Measurements from ENCODE around the gene PPL.

Gene PPL

DNA sequence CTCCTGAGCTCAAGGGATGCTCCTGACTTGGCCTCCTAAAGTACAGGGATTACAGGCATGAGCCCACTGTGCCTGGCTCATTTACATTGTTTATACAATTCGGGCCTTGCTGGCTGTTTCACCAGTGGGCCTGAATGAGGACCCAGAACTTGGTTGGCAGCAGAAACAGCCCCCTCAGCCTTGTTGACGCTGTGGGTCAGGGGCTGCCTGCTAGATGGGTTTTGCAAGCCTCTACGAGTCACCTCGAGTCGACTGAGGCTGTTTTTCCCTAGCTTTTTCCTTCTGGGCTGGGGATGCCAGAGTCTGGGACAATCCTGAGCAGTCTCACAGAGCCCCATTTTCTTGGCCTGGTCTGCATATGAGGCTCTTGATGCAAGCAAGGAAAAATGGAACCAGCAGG lies 16.1 kb downstream of the PPL start:
- WGBS, 2 experiments (ENCODE audit: insufficient coverage in 2 of 2) = 79 to 90% methylated on average over 5 of the region's 5 CpGs
- no peak overlapping the region for H3K4me3 ChIP-seq (ENCODE audit: extremely low read depth, insufficient read depth, low read length, poor library complexity, severe bottlenecking)
- H3K4me1 ChIP-seq (ENCODE audit: control insufficient read depth, insufficient read depth, low read length, poor library complexity, severe bottlenecking) = peaks cover 7% of the 10 kb centered on the region
- H3K27ac ChIP-seq (ENCODE audit: low read depth, low read length, severe bottlenecking) = no peak overlapping the region
- H3K9me3 ChIP-seq (ENCODE audit: control insufficient read depth, low read length) = no peaks in the 10 kb centered on the region
- no peaks in the 10 kb centered on the region for H3K36me3 ChIP-seq (ENCODE audit: control insufficient read depth, insufficient read depth, low read length)

DNA sequence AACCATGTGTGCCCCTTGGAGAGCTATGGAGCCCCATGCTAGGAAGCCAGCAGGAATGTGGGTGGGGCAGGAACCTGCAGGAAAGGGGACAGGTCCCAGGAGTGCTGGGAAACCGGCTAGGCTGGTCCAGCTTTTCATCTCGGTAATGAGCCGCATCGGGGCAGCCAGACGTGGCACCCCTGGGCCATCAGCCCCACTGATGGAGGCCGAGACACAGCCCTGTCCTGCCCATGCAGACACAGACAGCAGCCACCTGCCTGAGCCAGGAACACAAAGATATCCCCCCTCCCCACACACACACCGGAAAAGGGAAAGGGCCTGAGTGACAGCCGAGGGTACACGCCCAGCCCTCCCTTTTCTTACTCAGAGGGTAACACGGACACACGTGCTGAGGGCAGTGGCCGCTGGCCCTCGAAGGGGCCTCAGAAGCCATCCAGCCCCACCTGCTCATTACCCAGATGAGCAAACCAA lies 18.1 kb downstream of the PPL start:
- Histone ChIP-seq H3K4me1 (ENCODE audit: control insufficient read depth, insufficient read depth, low read length, poor library complexity, severe bottlenecking) (peaks cover 7% of the 10 kb centered on the region), H3K36me3 (ENCODE audit: control insufficient read depth, insufficient read depth, low read length) (no peaks in the 10 kb centered on the region), H3K27ac (ENCODE audit: low read depth, low read length, severe bottlenecking) (no peak overlapping the region), H3K9me3 (ENCODE audit: control insufficient read depth, low read length) (no peaks in the 10 kb centered on the region), H3K4me3 (ENCODE audit: extremely low read depth, insufficient read depth, low read length, poor library complexity, severe bottlenecking) (no peak overlapping the region)
- 60 to 70% methylated on average over 2 to 8 of the region's 13 CpGs for WGBS, 2 experiments (ENCODE audit: insufficient coverage in 2 of 2)

DNA sequence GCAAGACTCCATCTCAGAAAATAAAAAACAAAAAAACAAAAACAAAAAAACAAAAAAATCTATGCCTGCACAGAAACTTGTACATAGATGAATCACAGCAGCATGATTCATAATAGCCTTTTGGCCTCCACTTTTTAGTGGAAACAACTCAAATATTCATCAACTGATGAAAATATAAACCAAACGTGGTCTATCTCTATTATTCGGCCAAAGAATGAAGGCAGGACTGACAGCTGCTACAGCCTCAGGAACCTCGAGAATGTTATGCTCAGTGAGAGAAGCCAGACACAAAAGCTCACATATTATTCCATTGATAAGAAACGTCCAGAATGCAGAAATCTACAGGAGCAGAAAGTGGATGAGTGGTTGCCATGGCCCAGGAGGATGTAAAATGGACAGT lies 19.8 kb downstream of the PPL start:
- WGBS, 2 experiments (ENCODE audit: insufficient coverage in 2 of 2) = 60% methylated on average over 1 of the region's 4 CpGs; no CpG with 5 or more reads in 1 of the 2 experiments

DNA sequence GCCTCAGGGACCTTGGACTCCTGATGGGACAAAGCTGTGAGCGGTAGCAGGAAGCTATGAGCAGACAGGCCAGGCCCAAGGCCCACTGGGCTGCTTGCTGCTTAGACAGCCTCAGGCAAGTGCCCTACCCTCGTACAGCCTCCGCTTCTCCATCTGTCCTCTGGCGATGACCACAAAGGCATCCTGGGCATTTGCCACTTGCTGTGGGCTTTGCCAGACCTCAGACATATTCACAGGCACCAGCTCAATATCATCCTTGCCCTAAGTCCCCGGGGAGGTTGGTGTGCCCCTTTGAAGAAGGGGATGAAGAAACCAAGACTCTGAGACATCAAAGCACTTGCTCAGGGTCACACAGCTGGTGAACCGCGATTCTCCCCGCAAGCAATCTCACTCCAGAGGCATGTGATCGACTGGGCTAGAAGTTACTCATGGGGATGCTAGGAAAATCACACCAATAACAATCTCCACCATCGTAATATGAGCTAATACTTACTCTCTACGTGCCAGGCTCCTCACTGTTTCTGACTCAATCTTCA lies 21.7 kb downstream of the PPL start:
- Histone ChIP-seq H3K27ac (ENCODE audit: low read depth, low read length, severe bottlenecking) (no peak overlapping the region), H3K4me3 (ENCODE audit: extremely low read depth, insufficient read depth, low read length, poor library complexity, severe bottlenecking) (no peak overlapping the region), H3K4me1 (ENCODE audit: control insufficient read depth, insufficient read depth, low read length, poor library complexity, severe bottlenecking) (peaks cover 4% of the 10 kb centered on the region), H3K9me3 (ENCODE audit: control insufficient read depth, low read length) (no peaks in the 10 kb centered on the region), H3K36me3 (ENCODE audit: control insufficient read depth, insufficient read depth, low read length) (no peaks in the 10 kb centered on the region)
- 91 to 96% methylated on average over 4 to 7 of the region's 11 CpGs for WGBS, 2 experiments (ENCODE audit: insufficient coverage in 2 of 2)

More for the DNA sequence above, 19.8 kb downstream of the PPL start:
- Histone ChIP-seq H3K36me3 (ENCODE audit: control insufficient read depth, insufficient read depth, low read length) (no peaks in the 10 kb centered on the region), H3K4me1 (ENCODE audit: control insufficient read depth, insufficient read depth, low read length, poor library complexity, severe bottlenecking) (peaks cover 4% of the 10 kb centered on the region), H3K9me3 (ENCODE audit: control insufficient read depth, low read length) (no peaks in the 10 kb centered on the region), H3K27ac (ENCODE audit: low read depth, low read length, severe bottlenecking) (no peak overlapping the region), H3K4me3 (ENCODE audit: extremely low read depth, insufficient read depth, low read length, poor library complexity, severe bottlenecking) (no peak overlapping the region)

DNA sequence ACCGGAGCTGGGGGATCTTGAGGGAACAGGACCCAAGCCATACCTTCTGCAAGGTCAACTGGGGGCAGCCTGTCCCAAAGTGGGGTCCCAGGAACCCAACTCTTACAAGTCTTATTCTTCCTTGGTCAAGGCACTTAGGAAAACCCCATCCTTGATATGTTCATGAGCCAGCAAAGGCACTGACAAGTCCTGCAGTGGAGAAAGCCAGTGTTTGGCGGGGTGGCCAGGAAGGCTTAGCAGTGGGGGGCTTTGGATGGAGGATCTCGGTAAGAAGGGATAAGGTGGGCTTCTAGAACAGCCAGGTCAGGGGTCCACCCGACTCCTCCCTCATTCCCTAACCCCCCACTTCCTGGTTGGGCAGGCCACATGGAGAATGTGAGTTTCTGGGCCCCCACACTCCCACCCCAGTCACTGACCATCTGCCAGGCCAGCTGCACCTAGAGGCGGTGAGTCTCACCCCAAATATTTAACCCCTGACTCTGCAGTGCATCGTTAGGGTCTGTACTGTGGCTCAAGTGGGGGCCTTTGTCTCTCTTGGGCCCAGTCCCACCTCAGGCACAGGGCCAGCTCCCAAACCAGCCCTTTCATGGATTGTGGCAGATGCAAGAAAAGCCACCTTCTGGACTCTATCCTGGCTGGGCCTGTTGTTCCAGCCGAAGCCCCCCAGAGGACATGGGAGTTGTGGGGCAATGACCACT lies 22.3 kb downstream of the PPL start:
- no peaks in the 10 kb centered on the region for H3K9me3 ChIP-seq (ENCODE audit: control insufficient read depth, low read length)
- no peaks in the 10 kb centered on the region for H3K36me3 ChIP-seq (ENCODE audit: control insufficient read depth, insufficient read depth, low read length)
- 92 to 94% methylated on average over 5 to 6 of the region's 7 CpGs for WGBS, 2 experiments (ENCODE audit: insufficient coverage in 2 of 2)
- H3K4me3 ChIP-seq (ENCODE audit: extremely low read depth, insufficient read depth, low read length, poor library complexity, severe bottlenecking) = no peak overlapping the region
- peaks cover 4% of the 10 kb centered on the region for H3K4me1 ChIP-seq (ENCODE audit: control insufficient read depth, insufficient read depth, low read length, poor library complexity, severe bottlenecking)
- H3K27ac ChIP-seq (ENCODE audit: low read depth, low read length, severe bottlenecking) = no peak overlapping the region

DNA sequence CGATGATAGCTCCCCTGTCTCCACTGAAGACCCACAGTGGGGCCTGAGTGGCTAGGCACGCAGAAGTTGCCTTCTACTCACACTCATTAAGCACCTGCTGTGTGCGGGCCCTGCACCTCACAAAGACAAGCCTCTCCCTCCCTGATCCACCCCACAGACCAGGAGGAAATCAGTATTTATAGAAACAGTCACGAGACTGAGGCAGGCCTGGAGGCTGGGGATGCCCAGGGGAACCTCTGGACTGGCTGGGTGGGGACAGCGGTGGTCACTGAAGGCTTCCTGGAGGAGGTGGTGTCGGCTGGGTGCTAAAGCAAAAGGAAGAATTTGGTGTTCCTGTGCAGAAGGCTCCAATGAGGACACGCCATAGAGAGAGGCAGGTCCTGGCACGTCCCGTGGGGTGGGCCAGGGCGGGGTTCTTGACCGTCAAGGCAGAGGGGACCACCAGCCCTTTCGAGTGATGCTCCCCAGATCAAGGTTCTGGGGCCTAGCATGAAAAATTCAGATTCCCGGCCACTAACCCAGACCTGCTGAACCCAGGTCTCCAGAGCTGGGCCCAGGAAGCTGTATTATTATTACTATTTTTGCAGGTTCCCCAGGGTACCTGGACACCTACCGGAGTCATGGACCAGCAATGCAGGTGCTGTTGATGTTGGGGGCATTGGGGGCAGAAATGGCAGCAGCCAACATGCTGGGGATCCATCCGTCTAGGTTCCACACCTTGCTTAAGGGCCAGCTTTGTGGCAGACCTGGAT lies 23.0 kb downstream of the PPL start:
- Histone ChIP-seq H3K9me3 (ENCODE audit: control insufficient read depth, low read length) (no peaks in the 10 kb centered on the region), H3K4me1 (ENCODE audit: control insufficient read depth, insufficient read depth, low read length, poor library complexity, severe bottlenecking) (peaks cover 4% of the 10 kb centered on the region), H3K4me3 (ENCODE audit: extremely low read depth, insufficient read depth, low read length, poor library complexity, severe bottlenecking) (no peak overlapping the region), H3K36me3 (ENCODE audit: control insufficient read depth, insufficient read depth, low read length) (no peaks in the 10 kb centered on the region), H3K27ac (ENCODE audit: low read depth, low read length, severe bottlenecking) (no peak overlapping the region)
- 90 to 93% methylated on average over 13 to 14 of the region's 15 CpGs for WGBS, 2 experiments (ENCODE audit: insufficient coverage in 2 of 2)

DNA sequence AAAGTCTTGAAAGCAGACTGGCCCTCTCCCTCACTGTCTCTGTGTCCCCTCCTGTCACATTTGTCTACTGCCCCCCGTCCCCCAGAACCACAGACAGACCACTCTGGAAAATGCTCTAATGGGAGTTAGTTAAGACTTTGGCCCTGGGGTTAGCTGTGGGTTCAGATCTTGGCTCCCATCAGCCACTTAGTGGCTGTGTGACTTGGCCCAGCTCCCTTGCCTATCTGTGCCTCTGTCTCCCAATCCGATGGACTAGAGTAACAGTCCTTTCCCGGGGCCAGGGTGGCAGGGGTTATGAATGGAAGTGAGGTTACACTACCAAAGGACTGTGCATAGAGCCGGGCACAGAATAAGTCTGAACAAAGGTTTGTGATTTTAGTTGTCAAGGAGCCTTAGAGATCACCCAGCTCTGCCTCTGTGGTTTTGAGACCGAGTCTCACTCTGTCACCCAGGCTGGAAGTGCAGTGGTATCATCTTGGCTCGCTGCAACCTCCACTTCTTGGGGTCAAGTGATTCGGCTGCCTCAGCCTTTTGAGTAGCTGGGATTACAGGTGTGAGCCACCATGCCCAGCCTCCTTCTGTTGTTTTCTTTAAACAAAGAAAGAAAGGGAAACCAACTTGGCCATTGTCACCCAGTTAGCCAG lies 23.7 kb downstream of the PPL start:
- no peaks in the 10 kb centered on the region for H3K4me1 ChIP-seq (ENCODE audit: control insufficient read depth, insufficient read depth, low read length, poor library complexity, severe bottlenecking)
- H3K36me3 ChIP-seq (ENCODE audit: control insufficient read depth, insufficient read depth, low read length) = no peaks in the 10 kb centered on the region
- WGBS, 2 experiments (ENCODE audit: insufficient coverage in 2 of 2) = 84 to 87% methylated on average over 5 to 6 of the region's 7 CpGs
- no peak overlapping the region for H3K27ac ChIP-seq (ENCODE audit: low read depth, low read length, severe bottlenecking)
- no peaks in the 10 kb centered on the region for H3K9me3 ChIP-seq (ENCODE audit: control insufficient read depth, low read length)
- H3K4me3 ChIP-seq (ENCODE audit: extremely low read depth, insufficient read depth, low read length, poor library complexity, severe bottlenecking) = no peak overlapping the region

DNA sequence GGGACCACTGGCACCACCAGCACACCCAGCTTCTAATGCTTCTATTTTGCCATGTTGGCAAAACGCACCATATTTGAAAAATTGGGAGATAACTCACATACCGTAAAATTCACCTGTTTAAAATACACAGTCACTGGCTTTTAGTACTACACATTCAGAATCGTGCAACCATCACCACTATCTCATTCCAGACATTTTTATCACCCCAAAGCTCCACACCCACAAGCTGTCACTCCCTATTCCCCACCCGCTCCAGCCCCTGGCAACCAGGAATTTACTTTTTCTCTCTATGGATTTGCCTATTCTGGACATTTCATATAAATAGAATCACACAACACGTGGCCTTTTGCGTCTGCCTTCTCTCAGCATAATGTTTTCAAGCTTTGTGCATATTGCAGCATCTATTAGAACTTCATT lies 25.0 kb downstream of the PPL start:
- H3K36me3 ChIP-seq (ENCODE audit: control insufficient read depth, insufficient read depth, low read length) = no peaks in the 10 kb centered on the region
- no peak overlapping the region for H3K27ac ChIP-seq (ENCODE audit: low read depth, low read length, severe bottlenecking)
- H3K4me1 ChIP-seq (ENCODE audit: control insufficient read depth, insufficient read depth, low read length, poor library complexity, severe bottlenecking) = no peaks in the 10 kb centered on the region
- no peaks in the 10 kb centered on the region for H3K9me3 ChIP-seq (ENCODE audit: control insufficient read depth, low read length)
- 72 to 79% methylated on average over 6 of the region's 6 CpGs for WGBS, 2 experiments (ENCODE audit: insufficient coverage in 2 of 2)
- no peak overlapping the region for H3K4me3 ChIP-seq (ENCODE audit: extremely low read depth, insufficient read depth, low read length, poor library complexity, severe bottlenecking)

DNA sequence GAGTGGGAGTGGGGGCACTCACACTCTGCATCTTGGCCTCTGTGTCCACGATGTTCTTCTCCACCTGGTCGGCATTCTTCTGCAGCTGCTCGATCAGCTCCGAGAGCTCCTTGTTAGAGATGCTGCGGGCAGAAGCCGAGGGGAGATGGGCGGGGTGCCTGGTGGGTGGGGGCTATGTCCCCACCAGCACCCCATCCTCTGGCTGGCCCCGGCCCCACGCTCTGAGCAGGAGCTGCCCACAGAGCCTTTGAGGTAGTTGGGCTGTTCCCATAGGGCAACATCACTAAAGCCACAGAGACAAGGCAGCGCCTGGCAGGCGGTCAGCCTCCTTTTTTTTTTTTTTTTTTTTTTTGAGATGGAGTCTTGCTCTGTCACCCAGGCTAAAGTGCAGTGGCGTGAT lies 26.1 kb downstream of the PPL start:
- Histone ChIP-seq H3K4me3 (ENCODE audit: extremely low read depth, insufficient read depth, low read length, poor library complexity, severe bottlenecking) (no peak overlapping the region), H3K9me3 (ENCODE audit: control insufficient read depth, low read length) (no peaks in the 10 kb centered on the region), H3K36me3 (ENCODE audit: control insufficient read depth, insufficient read depth, low read length) (no peaks in the 10 kb centered on the region), H3K4me1 (ENCODE audit: control insufficient read depth, insufficient read depth, low read length, poor library complexity, severe bottlenecking) (no peaks in the 10 kb centered on the region), H3K27ac (ENCODE audit: low read depth, low read length, severe bottlenecking) (no peak overlapping the region)
- 87 to 98% methylated on average over 6 of the region's 12 CpGs for WGBS, 2 experiments (ENCODE audit: insufficient coverage in 2 of 2)

DNA sequence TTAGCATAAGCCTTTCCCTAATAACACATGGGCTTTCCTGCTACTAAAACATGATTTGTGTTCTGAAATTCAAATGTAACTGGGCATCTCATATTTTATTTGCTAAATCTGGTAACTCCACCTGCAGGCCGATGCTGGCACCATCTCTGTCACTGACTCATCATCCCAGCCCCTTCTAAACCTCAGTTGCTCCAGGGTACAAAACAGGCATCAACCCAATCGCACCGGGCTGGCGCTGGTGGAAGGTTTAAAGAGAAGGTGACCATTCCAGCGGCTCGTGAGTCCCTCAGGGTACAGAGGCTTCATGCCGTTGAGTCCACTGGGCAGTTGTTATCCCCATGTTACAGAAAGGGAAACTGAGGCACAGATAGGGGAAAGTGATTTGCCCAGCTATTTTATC lies 27.1 kb downstream of the PPL start:
- WGBS, 2 experiments (ENCODE audit: insufficient coverage in 2 of 2) = 86 to 94% methylated on average over 4 to 5 of the region's 7 CpGs
- Histone ChIP-seq H3K9me3 (ENCODE audit: control insufficient read depth, low read length) (no peaks in the 10 kb centered on the region), H3K4me1 (ENCODE audit: control insufficient read depth, insufficient read depth, low read length, poor library complexity, severe bottlenecking) (no peaks in the 10 kb centered on the region), H3K4me3 (ENCODE audit: extremely low read depth, insufficient read depth, low read length, poor library complexity, severe bottlenecking) (no peak overlapping the region), H3K27ac (ENCODE audit: low read depth, low read length, severe bottlenecking) (no peak overlapping the region), H3K36me3 (ENCODE audit: control insufficient read depth, insufficient read depth, low read length) (no peaks in the 10 kb centered on the region)
